Stimulated activated effector memory CD8-positive, alpha-beta T cell treated with anti-CD3 and anti-CD28 coated beads, Interleukin-12 subunit alpha, Interleukin-12 subunit beta, amount 100 ng/mL, for 72 hours (primary cell): ENCODE results near the gene POC1B.

Experiments
- ATAC-seq: fragments of 150-1000 bp; cut with Tn5 transposase; 2 replicates; pipeline ENCODE4 v1.10.0; 2021
- DNase-seq, 2 donors: peaks; one replicate each; pipeline ENCODE4 v3.0.0; 2021 to 2022; ENCODE audit warnings: low spot score in 2 of 2
- H3K27ac Mint-ChIP-seq: one replicate; pipeline ENCODE4 v1.8.0; 2022; ENCODE audit warnings: mild to moderate bottlenecking, mixed read lengths
- H3K36me3 Mint-ChIP-seq: one replicate; pipeline ENCODE4 v1.8.0; 2022; ENCODE audit warnings: mild to moderate bottlenecking, mixed read lengths
- H3K4me1 Mint-ChIP-seq: one replicate; pipeline ENCODE4 v1.8.0; 2022; ENCODE audit warnings: mixed read lengths
- H3K4me3 Mint-ChIP-seq: one replicate; pipeline ENCODE4 v1.8.0; 2022; ENCODE audit warnings: mild to moderate bottlenecking, mixed read lengths
- H3K9me3 Mint-ChIP-seq: one replicate; pipeline ENCODE4 v1.8.0; 2022; ENCODE audit warnings: mixed read lengths

POC1B gene

GRCh38 chr12:89384050-89384758 is 141.6 kb downstream of the POC1B start:
- H3K9me3 Mint-ChIP-seq, result no peaks in the 10 kb centered on the region

DNA sequence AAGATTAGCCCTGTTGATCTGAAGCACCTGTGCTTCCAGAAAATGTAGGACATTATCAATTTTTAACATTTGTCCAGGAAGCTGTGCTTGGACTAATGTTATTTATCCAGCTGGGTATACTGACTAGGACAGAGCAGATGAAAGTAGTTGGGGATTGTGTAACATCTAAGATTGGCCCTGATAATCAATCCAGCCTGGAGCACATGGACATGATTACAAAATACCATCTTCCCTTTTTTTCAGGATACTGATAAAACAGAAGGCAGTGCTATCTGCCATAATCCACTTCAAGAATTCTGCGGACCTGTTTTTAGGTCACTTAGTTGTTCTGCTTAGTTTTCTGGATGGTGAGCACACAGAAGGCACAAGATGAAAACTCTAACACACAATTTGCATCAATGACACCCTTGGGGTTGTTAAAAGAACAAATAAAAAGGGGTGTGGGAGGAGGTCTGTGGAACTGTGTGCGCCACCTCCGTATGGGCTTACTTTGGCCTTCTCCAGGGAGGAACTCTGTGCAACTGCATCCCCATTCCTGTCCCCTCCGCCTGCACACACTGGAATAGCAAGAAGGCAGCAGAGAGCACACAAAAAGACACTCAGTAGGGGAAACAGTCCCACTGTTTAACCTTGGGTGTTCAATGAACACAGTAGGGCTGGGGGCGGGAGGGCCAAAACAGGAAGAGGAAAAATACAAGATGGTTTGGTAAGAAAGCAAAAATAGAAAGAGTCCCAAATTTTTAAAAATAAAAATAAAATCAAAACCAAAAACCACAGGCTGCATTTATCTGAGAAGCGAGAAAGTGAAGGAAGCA is 142.4 kb downstream of the POC1B start:
- Mint-ChIP-seq H3K4me1 (peaks cover 5% of the 10 kb centered on the region), H3K9me3 (no peaks in the 10 kb centered on the region), H3K4me3 (no peak overlapping the region), H3K27ac (no peak overlapping the region), H3K36me3 (no peaks in the 10 kb centered on the region)
- DNase-seq (no peak), ATAC-seq (no peak)

More at GRCh38 chr12:89384050-89384758, 141.6 kb downstream of the POC1B start:
- DNase-seq (no peak), ATAC-seq (no peak)
- Mint-ChIP-seq H3K4me3 (no peak overlapping the region), H3K27ac (no peak overlapping the region), H3K4me1 (peaks cover 5% of the 10 kb centered on the region), H3K36me3 (no peaks in the 10 kb centered on the region)

DNA sequence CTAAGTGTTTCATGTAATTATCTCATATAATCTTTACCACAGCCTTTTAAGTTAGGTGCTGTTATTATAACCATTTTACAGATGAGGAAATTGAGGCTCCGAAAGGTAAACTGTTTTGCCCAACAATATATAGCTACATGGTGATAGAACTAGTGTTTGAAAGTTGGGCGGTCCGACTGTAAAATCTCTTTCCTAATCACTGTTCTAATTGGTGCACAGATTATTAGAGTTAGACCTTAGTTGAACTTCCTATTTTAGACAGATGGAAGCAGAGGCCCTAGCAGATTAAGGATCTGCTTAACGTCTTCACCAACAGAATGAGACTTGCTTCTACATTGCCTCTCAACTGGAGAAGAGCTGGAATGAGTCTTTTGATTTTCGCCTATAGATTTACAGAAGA is 143.5 kb downstream of the POC1B start:
- H3K27ac Mint-ChIP-seq, result no peak overlapping the region
- H3K36me3 Mint-ChIP-seq, result no peaks in the 10 kb centered on the region
- H3K4me1 Mint-ChIP-seq, result peaks cover 5% of the 10 kb centered on the region
- no peak for ATAC-seq
- no peak overlapping the region for H3K4me3 Mint-ChIP-seq
- no peak for DNase-seq
- no peaks in the 10 kb centered on the region for H3K9me3 Mint-ChIP-seq

DNA sequence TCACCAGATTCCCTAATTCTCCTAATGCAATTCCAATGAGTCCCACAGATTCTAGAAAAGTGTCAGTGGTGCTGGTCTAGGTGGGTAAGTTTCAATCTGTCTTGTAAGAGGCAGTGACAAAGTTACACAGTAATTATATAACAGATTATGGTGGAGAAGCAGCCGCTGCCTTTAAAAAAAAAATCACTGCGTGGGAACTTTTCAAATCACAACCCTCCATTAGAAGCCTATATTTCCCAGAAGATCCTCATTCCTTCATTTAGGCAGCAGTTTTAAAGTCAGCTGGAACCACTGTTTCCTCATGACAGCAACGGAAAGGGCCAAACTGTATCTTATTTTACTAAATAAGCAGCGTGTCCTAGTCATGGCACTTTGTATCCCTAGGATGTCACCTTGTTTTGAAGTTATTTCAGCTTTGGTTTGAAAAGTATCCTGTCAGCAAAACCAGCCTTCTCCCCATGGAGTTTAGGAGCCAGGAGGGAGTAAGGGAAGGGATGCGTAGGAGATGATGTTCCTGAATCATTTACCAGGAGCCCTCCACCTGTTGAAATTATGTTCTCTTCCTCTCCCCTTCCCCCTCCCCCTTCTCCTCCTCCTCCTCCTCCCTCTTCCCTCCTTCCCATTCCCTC is 145.9 kb downstream of the POC1B start:
- no peaks in the 10 kb centered on the region for H3K36me3 Mint-ChIP-seq
- no peak overlapping the region for H3K4me3 Mint-ChIP-seq
- peaks cover 26% of the 10 kb centered on the region for H3K4me1 Mint-ChIP-seq
- H3K27ac Mint-ChIP-seq, result no peak overlapping the region
- DNase-seq (no peak), ATAC-seq (no peak)
- H3K9me3 Mint-ChIP-seq, result no peaks in the 10 kb centered on the region

DNA sequence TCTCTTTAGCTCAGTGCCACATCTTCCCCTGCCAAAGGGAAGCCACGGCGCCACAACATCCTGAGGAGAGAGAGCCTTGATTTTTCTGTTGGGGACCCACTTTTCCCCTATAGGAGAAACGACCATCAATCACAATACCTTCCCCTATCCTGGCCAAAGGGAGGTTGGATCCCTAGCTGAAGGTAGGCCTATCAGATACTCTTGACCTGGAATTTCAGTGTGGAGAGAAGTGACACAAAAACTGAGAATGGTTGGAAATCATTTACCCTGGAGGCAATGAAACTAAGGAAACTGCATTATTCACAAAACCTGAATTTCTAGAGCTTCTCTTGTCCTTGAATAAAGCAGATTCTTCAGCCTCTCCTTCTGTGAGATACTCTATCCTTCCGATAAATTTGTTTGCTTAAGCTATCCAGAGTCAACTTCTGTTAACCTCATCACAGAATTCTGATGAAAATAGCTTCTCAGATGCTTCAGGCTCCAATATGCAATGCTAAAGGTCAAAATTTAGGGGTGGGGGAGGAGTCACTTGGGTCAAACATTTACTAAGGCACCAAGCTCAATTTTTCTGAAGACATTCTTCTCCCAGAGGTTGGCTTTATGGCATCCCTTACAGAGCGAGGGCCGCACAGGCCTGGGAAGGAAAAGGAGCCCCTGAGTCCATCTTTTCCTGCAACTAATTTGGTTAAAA is 146.6 kb downstream of the POC1B start:
- H3K4me3 Mint-ChIP-seq, result no peak overlapping the region
- H3K36me3 Mint-ChIP-seq, result no peaks in the 10 kb centered on the region
- ATAC-seq (no peak), DNase-seq (no peak)
- H3K9me3 Mint-ChIP-seq, result no peaks in the 10 kb centered on the region
- H3K4me1 Mint-ChIP-seq, result peaks cover 26% of the 10 kb centered on the region
- H3K27ac Mint-ChIP-seq, result no peak overlapping the region

DNA sequence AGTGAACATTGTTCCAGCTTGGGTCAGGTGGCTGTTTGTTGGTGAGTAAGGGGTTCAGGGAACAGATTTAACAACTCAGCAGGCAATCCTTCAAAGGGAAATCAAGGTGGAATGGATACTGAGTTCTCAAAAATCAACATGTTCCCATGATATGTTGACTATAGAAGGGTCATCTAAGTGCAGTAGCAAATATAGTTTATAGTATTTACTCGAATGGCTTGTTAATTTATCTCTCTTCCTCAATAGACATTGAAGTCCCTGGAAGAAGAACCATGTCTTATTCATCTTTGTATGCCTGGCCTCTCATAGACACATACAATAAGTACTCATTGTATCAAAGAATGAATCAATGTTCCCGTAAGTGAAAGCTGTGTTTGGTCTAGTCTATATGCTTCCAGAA is 149.0 kb downstream of the POC1B start:
- Mint-ChIP-seq H3K27ac (peak overlapping the region; percentile 18), H3K4me1 (peaks cover 27% of the 10 kb centered on the region), H3K4me3 (no peak overlapping the region), H3K36me3 (no peaks in the 10 kb centered on the region), H3K9me3 (no peaks in the 10 kb centered on the region)
- DNase-seq (no peak), ATAC-seq (no peak)

DNA sequence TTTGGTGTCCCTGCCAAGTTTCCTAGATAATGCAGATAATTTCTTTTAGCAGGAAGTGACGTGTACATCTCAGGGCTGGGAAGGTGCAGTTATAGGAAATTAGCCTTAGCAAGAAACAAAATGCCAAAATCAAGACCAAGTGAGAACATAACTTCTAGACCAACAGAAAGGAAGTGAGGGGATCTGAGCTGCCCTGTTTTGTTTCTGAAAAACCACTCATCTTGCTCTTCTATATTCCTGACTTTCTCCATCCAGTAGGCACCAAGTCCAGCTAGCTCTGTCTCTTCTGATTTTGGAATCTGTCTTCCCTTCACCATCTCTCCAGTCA is 149.7 kb downstream of the POC1B start:
- H3K4me1 Mint-ChIP-seq, result peaks cover 28% of the 10 kb centered on the region
- H3K27ac Mint-ChIP-seq, result peak overlapping the region; percentile 18
- peak; percentile 38 for ATAC-seq

GRCh38 chr12:89373763-89374572 is 151.9 kb downstream of the POC1B start:
- H3K9me3 Mint-ChIP-seq, result no peaks in the 10 kb centered on the region
- no peak overlapping the region for H3K27ac Mint-ChIP-seq
- DNase-seq, result no peak
- no peak for ATAC-seq
- H3K36me3 Mint-ChIP-seq, result no peaks in the 10 kb centered on the region
- no peak overlapping the region for H3K4me3 Mint-ChIP-seq
- peaks cover 40% of the 10 kb centered on the region for H3K4me1 Mint-ChIP-seq

More for the DNA sequence above, 149.7 kb downstream of the POC1B start:
- no peaks in the 10 kb centered on the region for H3K36me3 Mint-ChIP-seq
- no peak for DNase-seq
- no peaks in the 10 kb centered on the region for H3K9me3 Mint-ChIP-seq
- H3K4me3 Mint-ChIP-seq, result peak overlapping the region; percentile 13

DNA sequence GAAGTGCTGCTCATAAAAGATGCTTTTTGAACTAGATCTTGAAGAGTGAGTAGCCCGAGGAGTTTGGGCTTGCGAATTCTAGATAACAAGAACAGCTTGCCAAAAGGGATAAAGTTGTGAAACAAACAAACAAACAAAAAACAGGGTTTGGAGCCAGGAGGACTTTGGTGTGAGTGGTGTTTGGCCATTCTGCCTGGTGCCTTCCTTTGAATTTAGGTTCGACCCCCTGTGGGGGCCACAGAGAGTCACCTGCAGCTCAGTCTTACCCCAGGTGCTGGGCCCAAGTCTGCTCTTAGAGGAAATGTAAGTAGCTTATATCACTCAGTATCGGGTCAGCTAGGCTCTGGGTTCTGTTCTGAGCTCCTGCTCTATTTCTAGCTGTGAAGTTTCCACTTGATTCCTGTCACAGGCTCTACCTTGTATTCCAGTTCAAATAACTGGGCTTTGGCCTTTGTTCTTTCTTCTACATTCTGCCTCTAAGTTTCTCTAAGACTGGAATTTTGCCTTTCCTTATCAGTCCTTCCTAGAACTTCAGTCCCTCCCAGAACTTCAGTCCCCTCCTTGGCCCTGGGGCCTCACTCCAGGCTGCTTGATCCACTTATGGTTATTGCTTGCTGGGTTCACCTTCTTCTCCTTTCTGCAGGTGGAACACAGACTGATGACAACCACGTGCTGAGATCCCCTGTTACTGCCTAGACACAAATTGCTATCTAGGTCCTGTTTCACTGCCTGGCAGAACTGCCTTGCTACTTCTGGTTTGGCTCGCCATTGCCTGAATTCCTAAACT is 153.1 kb downstream of the POC1B start:
- H3K9me3 Mint-ChIP-seq, result no peaks in the 10 kb centered on the region
- no peak for DNase-seq
- no peak overlapping the region for H3K27ac Mint-ChIP-seq
- no peaks in the 10 kb centered on the region for H3K36me3 Mint-ChIP-seq
- H3K4me1 Mint-ChIP-seq, result peaks cover 40% of the 10 kb centered on the region
- no peak overlapping the region for H3K4me3 Mint-ChIP-seq
- no peak for ATAC-seq

DNA sequence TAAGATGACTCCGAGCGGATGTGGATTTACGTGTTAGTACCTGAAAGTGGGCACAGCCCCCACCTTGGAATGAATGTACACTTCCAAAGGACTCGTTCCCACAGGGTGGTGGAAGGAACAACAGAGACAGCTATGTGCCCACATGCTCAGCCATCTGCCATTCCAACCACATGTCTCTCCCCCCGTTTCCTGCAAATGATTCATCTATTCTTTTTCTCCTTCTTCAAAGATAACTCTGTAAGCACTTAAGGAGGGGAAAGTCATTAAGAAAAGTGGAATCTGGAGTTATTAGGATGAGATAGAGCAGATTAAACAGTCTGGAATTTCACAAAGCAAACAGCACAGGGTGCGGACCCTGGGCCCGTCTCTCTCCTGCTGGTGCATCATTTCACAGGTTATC is 155.0 kb downstream of the POC1B start:
- Mint-ChIP-seq H3K4me1 (peaks cover 24% of the 10 kb centered on the region), H3K4me3 (no peak overlapping the region), H3K9me3 (no peaks in the 10 kb centered on the region), H3K27ac (no peak overlapping the region), H3K36me3 (no peaks in the 10 kb centered on the region)
- no peak for DNase-seq
- ATAC-seq, result no peak

GRCh38 chr12:89370421-89370831 is 155.4 kb downstream of the POC1B start:
- no peaks in the 10 kb centered on the region for H3K9me3 Mint-ChIP-seq
- ATAC-seq (no peak), DNase-seq (no peak)
- no peak overlapping the region for H3K27ac Mint-ChIP-seq
- H3K36me3 Mint-ChIP-seq, result no peaks in the 10 kb centered on the region
- peaks cover 20% of the 10 kb centered on the region for H3K4me1 Mint-ChIP-seq
- H3K4me3 Mint-ChIP-seq, result no peak overlapping the region
